Measurements from ENCODE around the gene CRYBG2. TPM values are rescaled to one million over a fixed set of nuclear protein-coding genes. Genes with fewer than 3 reads are reported as not detected.
"Not testable (repeated sequence)": the region's sequence is repeated elsewhere in the genome, so short reads cannot be mapped to it uniquely, and the experiment has no call there.

CRYBG2 gene
- total and polyA plus RNA-seq, 5 donors, result not detected

DNA sequence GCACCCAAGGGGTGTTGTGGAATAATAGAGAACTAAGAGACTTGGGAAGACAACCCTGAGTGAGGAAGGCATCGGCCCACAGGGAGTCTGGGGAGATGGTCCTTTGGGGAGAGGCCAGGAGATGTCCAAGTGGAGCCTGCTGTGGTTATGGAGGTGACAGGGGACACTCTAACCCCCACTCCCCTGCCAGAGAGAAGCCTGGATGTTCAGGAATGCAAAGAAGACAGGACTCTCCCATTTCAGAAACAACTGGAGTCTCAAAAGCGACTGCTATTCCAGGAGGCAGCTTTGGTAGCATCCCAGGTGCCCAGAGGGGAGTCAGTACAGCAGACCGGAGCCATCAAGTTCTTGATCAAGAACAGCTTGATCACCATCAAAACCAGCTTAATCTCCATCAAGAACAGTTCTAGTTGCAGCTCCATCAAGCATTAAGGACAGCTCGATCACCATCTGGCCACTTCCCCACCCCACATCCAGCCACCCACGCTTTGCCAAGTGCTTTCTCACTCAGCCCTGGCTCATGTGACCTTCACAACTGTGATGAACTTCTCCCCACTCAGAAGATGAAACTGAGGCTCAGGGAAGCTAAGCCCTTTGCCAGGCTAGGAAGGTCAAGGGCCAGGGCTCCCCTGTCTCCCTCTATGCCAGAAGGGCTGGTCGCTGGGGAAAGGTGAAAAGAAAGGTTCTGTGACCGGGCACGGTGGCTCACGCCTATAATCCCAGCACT lies 35.4 kb downstream of the CRYBG2 start:
- no peak overlapping the region for H3K27ac ChIP-seq (ENCODE audit: low read length)
- H3K27me3 ChIP-seq (ENCODE audit: control insufficient read depth, insufficient read depth), result no peaks in the 10 kb centered on the region
- DNase-seq (peak in 1 of 3 donors; percentile 37), ATAC-seq (no peak)
- H3K4me1 ChIP-seq (ENCODE audit: control insufficient read depth, insufficient read depth, low read length), result peaks cover 4% of the 10 kb centered on the region
- no peak overlapping the region for H3K4me3 ChIP-seq (ENCODE audit: low read length)
- intact Hi-C loops (cut with DNase I), result loop anchor here in 1 of 4 donors (5.0 kb wide), 1 partner anchor 36 kb away; the partner anchor contains the start of gene SH3BGRL3
- WGBS, result 77% methylated on average over 9 of the region's 9 CpGs
- H3K9me3 ChIP-seq (ENCODE audit: control insufficient read depth, low read length), result no peaks in the 10 kb centered on the region

DNA sequence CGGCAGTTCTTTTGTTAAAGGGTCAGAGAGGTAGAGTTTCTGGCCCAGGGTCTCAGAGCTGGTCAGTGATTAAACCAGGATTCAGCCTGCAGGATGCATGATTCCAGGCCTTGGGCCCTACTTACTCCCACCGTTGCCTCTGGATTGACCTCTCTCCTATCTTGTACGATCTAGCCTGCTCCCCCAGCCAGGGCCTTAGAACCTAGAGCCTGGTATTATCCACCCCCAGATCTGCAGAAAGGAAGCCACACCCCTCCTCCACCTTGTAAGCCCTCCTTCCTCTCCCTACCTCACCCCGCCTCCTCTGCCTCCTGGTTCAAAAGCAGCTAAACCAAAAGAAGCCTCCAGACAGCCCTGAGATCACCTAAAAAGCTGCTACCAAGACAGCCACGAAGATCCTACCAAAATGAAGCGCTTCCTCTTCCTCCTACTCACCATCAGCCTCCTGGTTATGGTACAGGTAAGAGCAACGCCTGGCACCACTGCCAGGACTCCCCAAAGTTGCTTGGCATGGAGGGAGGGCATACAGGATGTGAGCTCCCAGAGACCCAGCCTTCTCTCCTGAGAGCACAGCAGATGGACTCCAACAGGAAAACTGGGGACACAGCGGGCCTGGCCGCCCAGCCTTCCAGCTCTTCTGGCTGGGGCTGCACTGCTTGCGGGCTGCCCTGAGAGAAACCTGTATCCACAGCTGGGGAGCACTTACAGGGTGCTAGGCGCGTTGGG lies 36.2 kb downstream of the CRYBG2 start, which contains the start of gene CD52:
Gene CD52 (plus strand): TSS at position 347 of the 726 bp plus-strand sequence. CDS start 60 bp downstream, at position 407.
- ATAC-seq, result peak in 1 of 2 donors; percentile 13
- Histone ChIP-seq H3K4me3 (ENCODE audit: low read length) (no peak within 1 kb of the TSS), H3K27ac (ENCODE audit: low read length) (no peak within 1 kb of the TSS), H3K27me3 (ENCODE audit: control insufficient read depth, insufficient read depth) (no peaks in the 10 kb centered on the region), H3K9me3 (ENCODE audit: control insufficient read depth, low read length) (no peaks in the 10 kb centered on the region), H3K4me1 (ENCODE audit: control insufficient read depth, insufficient read depth, low read length) (peaks cover 4% of the 10 kb centered on the region)
- peak in 1 of 3 donors; percentile 38 for DNase-seq
- WGBS, result 67% methylated on average over 12 of the region's 12 CpGs
- intact Hi-C loops (cut with DNase I), result loop anchor here in 1 of 4 donors (5.0 kb wide), 1 partner anchor 35 kb away; the partner anchor contains the start of gene SH3BGRL3

DNA sequence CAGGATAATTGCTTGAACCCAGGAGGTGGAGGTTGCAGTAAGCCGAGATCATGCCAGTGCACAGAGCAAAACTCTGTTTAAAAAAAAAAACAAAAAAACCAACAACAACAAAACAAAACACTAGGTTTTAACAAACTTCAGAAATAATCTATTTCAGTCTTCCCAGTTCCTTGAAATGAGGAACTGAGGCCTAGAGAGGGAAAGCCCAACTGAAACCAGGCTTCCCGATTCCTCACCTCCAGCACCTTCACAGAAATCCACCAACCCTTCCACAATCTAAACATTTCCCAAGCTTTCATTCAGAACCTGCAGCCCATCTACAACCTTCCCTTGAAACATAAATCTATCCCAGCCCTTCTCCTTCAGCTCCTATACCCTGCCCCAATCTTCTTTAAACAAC lies 36.8 kb downstream of the CRYBG2 start:
- Histone ChIP-seq H3K9me3 (ENCODE audit: control insufficient read depth, low read length) (no peaks in the 10 kb centered on the region), H3K4me3 (ENCODE audit: low read length) (no peak overlapping the region), H3K4me1 (ENCODE audit: control insufficient read depth, insufficient read depth, low read length) (peaks cover 4% of the 10 kb centered on the region), H3K27me3 (ENCODE audit: control insufficient read depth, insufficient read depth) (no peaks in the 10 kb centered on the region), H3K27ac (ENCODE audit: low read length) (no peak overlapping the region)
- DNase-seq (peak in 1 of 3 donors; percentile 4), ATAC-seq (no peak)
- WGBS, result 87% methylated on average over 2 of the region's 2 CpGs
- intact Hi-C loops (cut with DNase I), result loop anchor here in 1 of 4 donors (5.0 kb wide), 1 partner anchor 35 kb away; the partner anchor contains the start of gene SH3BGRL3

DNA sequence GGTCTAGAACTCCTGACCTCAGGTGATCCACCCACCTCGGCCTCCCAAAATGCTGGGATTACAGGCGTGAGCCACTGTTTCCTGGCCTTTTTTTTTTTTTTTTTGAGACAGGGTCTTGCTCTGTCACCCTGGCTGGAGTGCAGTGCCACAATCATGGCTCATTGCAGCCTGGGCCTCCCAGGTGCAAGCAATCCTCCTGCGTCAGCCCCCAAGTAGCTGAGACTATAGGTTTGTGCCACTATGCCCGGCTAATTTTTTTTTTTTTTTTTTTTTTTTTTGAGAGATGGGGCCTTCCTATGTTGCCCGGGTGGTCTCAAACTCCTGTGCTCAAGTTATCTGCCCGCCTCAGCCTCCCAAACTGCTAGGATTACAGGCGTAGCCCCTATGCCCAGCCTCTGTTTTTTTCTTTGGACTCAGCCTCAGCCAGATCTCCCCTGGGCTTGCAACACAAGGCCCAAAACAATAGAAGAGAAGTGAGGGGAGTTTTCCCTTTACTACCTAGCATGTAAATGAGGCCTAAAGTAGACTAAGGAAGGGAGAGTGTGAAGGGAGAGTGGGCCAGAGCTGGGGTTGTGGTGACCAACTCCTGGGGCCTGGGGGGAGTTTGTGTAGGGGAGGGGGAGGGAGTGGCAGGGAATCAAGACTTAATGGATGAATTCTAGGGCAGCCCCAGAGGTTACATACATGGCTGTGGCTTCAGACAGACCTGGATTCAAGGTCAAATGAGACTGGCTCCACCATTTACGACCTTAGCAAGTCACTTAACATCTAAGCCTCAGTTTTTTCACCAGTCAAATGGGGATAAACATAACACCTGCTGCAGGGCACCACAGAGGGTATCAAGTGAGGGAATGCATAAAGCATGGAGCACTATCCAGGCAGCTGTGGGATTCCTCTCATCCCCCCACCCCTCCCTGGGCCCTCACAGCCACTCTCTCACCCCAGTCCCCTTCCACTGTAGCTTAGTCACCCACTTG lies 37.8 kb downstream of the CRYBG2 start:
- Histone ChIP-seq H3K27ac (ENCODE audit: low read length) (no peak overlapping the region), H3K4me3 (ENCODE audit: low read length) (no peak overlapping the region), H3K9me3 (ENCODE audit: control insufficient read depth, low read length) (no peaks in the 10 kb centered on the region), H3K27me3 (ENCODE audit: control insufficient read depth, insufficient read depth) (no peaks in the 10 kb centered on the region), H3K4me1 (ENCODE audit: control insufficient read depth, insufficient read depth, low read length) (peaks cover under 1% of the 10 kb centered on the region)
- WGBS, result 85% methylated on average over 8 of the region's 8 CpGs
- ATAC-seq (no peak), DNase-seq (peak in 1 of 3 donors; percentile 7)
- intact Hi-C loops (cut with DNase I), result loop anchor here in 1 of 4 donors (5.0 kb wide), 1 partner anchor 34 kb away; the partner anchor contains the start of gene SH3BGRL3

DNA sequence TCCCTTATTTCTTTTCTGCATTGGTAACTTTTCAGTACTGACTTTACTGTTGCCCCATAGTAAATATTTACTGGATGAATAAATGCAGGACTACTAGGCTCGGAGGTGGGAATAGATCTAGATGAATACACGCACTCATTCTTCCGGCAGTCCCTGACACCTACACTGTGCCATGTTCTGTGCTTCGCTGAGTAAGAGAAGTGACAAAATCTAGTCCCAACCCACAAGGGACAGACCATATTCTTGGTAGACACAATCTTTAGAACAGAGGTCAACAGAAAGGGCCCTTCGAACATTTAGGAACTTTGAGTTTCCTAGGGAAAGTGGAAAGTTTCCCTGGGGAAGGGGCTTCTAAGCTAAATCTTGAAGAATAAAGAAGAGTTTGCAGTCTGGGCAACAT lies 39.4 kb downstream of the CRYBG2 start:
- intact Hi-C loops (cut with DNase I), result no loop called here
- Histone ChIP-seq H3K4me3 (ENCODE audit: low read length) (no peak overlapping the region), H3K27me3 (ENCODE audit: control insufficient read depth, insufficient read depth) (no peaks in the 10 kb centered on the region), H3K9me3 (ENCODE audit: control insufficient read depth, low read length) (no peaks in the 10 kb centered on the region), H3K27ac (ENCODE audit: low read length) (no peak overlapping the region), H3K4me1 (ENCODE audit: control insufficient read depth, insufficient read depth, low read length) (no peaks in the 10 kb centered on the region)
- DNase-seq (no peak), ATAC-seq (no peak)
- 84% methylated on average over 5 of the region's 5 CpGs for WGBS

DNA sequence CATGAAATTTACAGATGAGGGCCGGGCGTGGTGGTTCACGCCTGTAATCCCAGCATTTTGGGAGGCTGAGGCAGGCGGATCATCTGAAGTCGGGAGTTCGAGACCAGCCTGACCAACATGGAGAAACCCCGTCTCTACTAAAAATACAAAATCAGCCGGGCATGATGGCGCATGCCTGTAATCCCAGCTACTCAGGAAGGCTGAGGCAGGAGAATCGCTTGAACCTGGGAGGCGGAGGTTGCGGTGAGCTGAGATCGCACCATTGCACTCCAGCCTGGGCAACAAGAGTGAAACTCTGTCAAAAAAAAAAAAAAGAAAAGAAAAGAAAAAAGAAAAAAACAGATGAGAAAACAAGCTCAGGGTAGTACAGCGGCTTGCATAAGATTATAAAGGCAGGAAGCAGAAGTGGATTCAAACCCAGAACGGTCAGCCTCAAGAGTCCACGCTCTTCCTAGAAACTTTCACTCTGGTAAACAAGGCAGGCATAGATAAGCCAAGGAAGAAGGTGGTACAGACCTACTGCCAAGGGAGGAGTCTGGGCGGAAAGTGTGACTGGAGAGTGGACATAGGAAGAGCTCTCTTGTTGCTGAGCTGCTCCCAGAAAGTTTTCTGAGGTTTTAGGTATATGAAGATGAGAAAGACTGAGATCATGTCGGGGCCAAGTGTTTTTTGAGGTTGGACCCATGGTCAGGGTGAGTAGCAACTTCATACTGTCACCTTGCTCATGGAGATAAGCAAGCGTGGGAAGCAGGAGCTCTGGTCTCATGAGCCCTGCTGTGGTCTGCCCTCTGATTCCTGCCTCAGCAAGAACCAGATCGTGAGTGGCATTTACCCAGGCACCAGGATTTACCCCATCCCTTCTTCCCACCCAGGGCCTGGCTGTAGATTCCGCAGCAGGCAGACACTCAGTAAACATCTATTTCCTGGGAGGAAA lies 45.7 kb downstream of the CRYBG2 start:
- H3K27ac ChIP-seq (ENCODE audit: low read length); H3K4me3 ChIP-seq (ENCODE audit: low read length); H3K4me1 ChIP-seq (ENCODE audit: control insufficient read depth, insufficient read depth, low read length); H3K27me3 ChIP-seq (ENCODE audit: control insufficient read depth, insufficient read depth); intact Hi-C loops (cut with DNase I); ATAC-seq; H3K9me3 ChIP-seq (ENCODE audit: control insufficient read depth, low read length): not testable (repeated sequence)
- 82% methylated on average over 21 of the region's 21 CpGs for WGBS
- peak in 1 of 3 donors; percentile 7 for DNase-seq

DNA sequence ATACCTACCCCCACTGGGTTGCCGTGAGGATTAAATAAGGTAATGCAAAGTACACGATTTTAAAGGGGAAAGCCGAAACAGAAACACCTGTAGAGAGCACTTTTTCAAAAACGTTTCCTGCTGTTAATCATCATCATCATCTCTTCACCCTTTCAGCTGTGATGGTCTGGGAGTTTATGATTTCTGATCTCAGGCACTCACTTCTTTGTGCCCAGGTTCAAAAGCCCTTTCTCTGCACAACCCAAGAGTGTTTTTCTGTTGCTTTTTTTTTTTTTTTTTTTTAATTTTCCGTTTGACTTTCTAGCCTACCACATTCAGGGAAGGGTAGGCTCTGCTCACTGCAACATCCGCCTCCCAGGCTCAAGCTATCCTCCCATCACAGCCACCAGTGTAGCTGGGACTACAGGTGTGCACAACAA lies 46.6 kb downstream of the CRYBG2 start:
- peaks cover 6% of the 10 kb centered on the region for H3K4me1 ChIP-seq (ENCODE audit: control insufficient read depth, insufficient read depth, low read length)
- no peak for DNase-seq
- intact Hi-C loops (cut with DNase I), result no loop called here
- no peaks in the 10 kb centered on the region for H3K27me3 ChIP-seq (ENCODE audit: control insufficient read depth, insufficient read depth)
- H3K9me3 ChIP-seq (ENCODE audit: control insufficient read depth, low read length), result no peaks in the 10 kb centered on the region
- no peak for ATAC-seq
- no peak overlapping the region for H3K27ac ChIP-seq (ENCODE audit: low read length)
- H3K4me3 ChIP-seq (ENCODE audit: low read length), result no peak overlapping the region
- WGBS, result 54% methylated on average over 6 of the region's 6 CpGs

DNA sequence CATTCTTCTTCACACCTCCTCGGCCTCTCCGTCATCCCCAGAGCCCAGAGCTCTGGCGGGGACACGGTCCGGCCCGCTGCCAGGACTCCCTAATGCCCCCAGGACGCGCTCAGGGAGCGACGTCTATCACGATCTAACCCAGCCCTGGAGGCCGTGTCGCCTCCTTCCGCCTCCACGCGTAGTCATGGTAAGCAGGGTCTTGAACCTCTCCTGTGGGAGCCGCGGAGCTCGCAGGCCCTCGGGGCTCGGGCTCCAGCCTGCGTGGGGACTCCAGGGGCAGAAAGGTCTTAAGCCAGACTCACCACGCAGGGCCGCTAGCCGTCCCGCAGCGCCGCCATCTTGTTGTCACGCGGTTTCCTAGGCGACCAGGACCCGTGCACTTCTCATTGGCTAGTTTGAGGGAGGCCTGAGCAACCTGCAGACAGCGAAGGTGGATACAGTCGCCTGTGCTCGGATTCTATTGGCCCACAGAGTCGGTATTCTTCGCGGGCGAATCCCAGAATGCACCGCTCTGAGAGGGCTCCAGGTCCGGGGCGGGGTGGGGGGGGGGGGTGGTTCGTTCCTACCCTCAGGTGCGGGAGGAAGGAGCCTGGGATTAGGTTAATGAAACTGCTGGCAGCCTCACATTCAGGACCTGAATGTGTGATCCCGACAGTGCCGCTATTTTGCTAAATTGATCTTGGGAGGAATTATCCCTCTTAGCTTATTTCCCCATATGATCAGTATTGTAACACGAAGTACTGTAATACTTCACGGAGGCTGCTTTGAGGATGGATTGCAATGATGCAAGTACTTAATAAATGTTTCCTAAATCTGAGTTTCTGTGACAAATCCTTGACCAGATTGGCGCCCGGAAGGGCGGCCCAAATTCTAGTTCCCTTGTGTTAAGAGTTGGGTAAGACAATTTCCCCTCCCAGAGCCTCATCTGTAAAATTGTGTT lies 47.4 kb downstream of the CRYBG2 start, which contains the start of gene UBXN11:
Gene UBXN11 (minus strand): TSS at position 347 of the 940 bp plus-strand sequence. CDS start 3,753 bp downstream, outside the sequence.
- Histone ChIP-seq H3K4me3 (ENCODE audit: low read length) (peak within 1 kb of the TSS; percentile 57), H3K27ac (ENCODE audit: low read length) (peak within 1 kb of the TSS; percentile 23), H3K27me3 (ENCODE audit: control insufficient read depth, insufficient read depth) (no peaks in the 10 kb centered on the region), H3K4me1 (ENCODE audit: control insufficient read depth, insufficient read depth, low read length) (peaks cover 6% of the 10 kb centered on the region), H3K9me3 (ENCODE audit: control insufficient read depth, low read length) (no peaks in the 10 kb centered on the region)
- peak; percentile 98 for ATAC-seq
- peak; percentile 90 to 97 (median 94) for DNase-seq
- 3% methylated on average over 51 of the region's 51 CpGs for WGBS
- intact Hi-C loops (cut with DNase I), result no loop called here

All from right cardiac atrium (tissue), 5 donors.